Neural progenitor cell (in vitro differentiated cells): ENCODE results near the gene KCNC4. TPM values are rescaled to one million over a fixed set of nuclear protein-coding genes. Genes with fewer than 3 reads are reported as not detected.

Experiments used
- DNase-seq: peaks from one replicate; pipeline ENCODE4 v3.0.0-alpha.2; 2016; ENCODE audit warnings: low spot score
- H2AFZ ChIP-seq: fragments of 200-600 bp; sonication (generic); replicated peaks from 2 replicates; pipeline ENCODE4 v1.6.1; 2016; ENCODE audit warnings: antibody characterized with exemption
- H3F3A ChIP-seq: fragments of 200-600 bp; sonication (generic); 2 replicates; pipeline ENCODE4 v1.6.1; 2016; ENCODE audit warnings: antibody characterized with exemption, low read depth
- H3K27ac ChIP-seq: fragments of 200-600 bp; sonication (generic); 2 replicates; pipeline ENCODE4 v1.5.1; 2016; ENCODE audit warnings: mild to moderate bottlenecking
- H3K27me3 ChIP-seq: fragments of 200-600 bp; sonication (generic); 2 replicates; pipeline ENCODE4 v1.6.1; 2016; ENCODE audit warnings: mild to moderate bottlenecking, moderate library complexity
- H3K36me3 ChIP-seq: fragments of 200-600 bp; sonication (generic); 2 replicates; pipeline ENCODE4 v1.5.1; 2016
- H3K4me1 ChIP-seq: fragments of 200-600 bp; sonication (generic); 2 replicates; pipeline ENCODE4 v1.6.1; 2016; ENCODE audit warnings: mixed run types
- H3K4me2 ChIP-seq: fragments of 200-600 bp; sonication (generic); 2 replicates; pipeline ENCODE4 v1.6.1; 2016
- H3K4me3 ChIP-seq: fragments of 200-600 bp; sonication (generic); 2 replicates; pipeline ENCODE4 v1.5.1; 2016
- H3K79me2 ChIP-seq: fragments of 200-600 bp; sonication (generic); 2 replicates; pipeline ENCODE4 v1.6.1; 2016; ENCODE audit warnings: low read depth
- H3K9ac ChIP-seq: fragments of 200-600 bp; sonication (generic); 2 replicates; pipeline ENCODE4 v1.6.1; 2016
- H3K9me3 ChIP-seq: fragments of 200-600 bp; sonication (generic); 2 replicates; pipeline ENCODE4 v1.5.1; 2016; ENCODE audit warnings: low read depth
- H4K20me1 ChIP-seq: fragments of 200-600 bp; sonication (generic); 2 replicates; pipeline ENCODE4 v1.6.1; 2016; ENCODE audit warnings: low read depth
- H3K27ac Mint-ChIP-seq: 3 replicates; pipeline ENCODE4 v1.8.0; 2021; ENCODE audit warnings: mixed read lengths
- H3K27me3 Mint-ChIP-seq: 2 replicates; pipeline ENCODE4 v1.8.0; 2022; ENCODE audit warnings: low read depth, mild to moderate bottlenecking, inconsistent platforms, moderate library complexity, mixed read lengths; ENCODE audit not compliant: insufficient read depth
- H3K36me3 Mint-ChIP-seq: 3 replicates; pipeline ENCODE4 v1.8.0; 2021; ENCODE audit warnings: mixed read lengths
- H3K4me1 Mint-ChIP-seq: 3 replicates; pipeline ENCODE4 v1.8.0; 2021; ENCODE audit warnings: mixed read lengths
- H3K4me3 Mint-ChIP-seq: 3 replicates; pipeline ENCODE4 v1.8.0; 2021; ENCODE audit warnings: mild to moderate bottlenecking, moderate library complexity, mixed read lengths
- H3K9me3 Mint-ChIP-seq: 3 replicates; pipeline ENCODE4 v1.8.0; 2020; ENCODE audit warnings: mixed read lengths
- EZH2 ChIP-seq: fragments of 200-600 bp; sonication (generic); IDR thresholded peaks from 2 replicates; pipeline ENCODE4 v1.6.1; 2017; ENCODE audit warnings: antibody characterized with exemption, mild to moderate bottlenecking, moderate library complexity
- EZH2phosphoT487 ChIP-seq: fragments of 200-600 bp; sonication (generic); IDR thresholded peaks from 2 replicates; pipeline ENCODE4 v1.6.1; 2017; ENCODE audit warnings: antibody characterized with exemption
- total RNA-seq: library from RNA; depleted of rRNA; stranded (reverse); fragments of >200 nt; gene quantifications from 2 replicates; pipeline ENCODE4 v1.2.3, GENCODE V29; 2015; ENCODE audit warnings: low replicate concordance
- TF ChIP-seq, protein P1 (sequence below): fragments of 200-600 bp; sonication (generic); IDR thresholded peaks from 2 replicates; pipeline ENCODE4 v1.5.1; 2017; ENCODE audit warnings: antibody characterized with exemption, mild to moderate bottlenecking

KCNC4 gene
- total RNA-seq, 1 donor from 2014 or later = 1.3 TPM

DNA sequence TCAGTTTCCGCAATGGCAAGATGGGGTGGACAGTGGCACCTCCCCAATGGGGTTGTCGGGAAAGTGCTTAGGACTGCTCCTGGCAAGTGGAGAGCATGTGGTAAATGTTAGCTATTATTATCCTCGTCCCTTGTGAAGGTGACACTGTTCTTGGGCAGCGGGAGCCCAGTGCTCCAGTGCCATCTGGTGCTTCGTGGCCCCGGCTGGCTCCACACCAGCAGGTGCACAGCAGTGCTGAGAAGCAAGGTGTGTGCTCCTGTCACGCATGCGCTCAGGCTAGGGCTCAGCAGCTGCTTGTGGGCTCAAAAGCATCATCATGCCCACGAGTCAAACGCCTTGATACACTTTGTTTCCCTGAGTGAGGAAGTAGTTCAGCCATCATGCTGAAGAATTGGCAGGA is 24.9 kb upstream of the KCNC4 start:
- Histone ChIP-seq H3K4me2 (no peak overlapping the region), H3K9ac (no peak overlapping the region), H3K27ac (no peak overlapping the region), H2AFZ (no peak overlapping the region), H4K20me1 (no peaks in the 10 kb centered on the region), H3K36me3 (no peaks in the 10 kb centered on the region), H3K27me3 (no peaks in the 10 kb centered on the region), H3K4me1 (no peaks in the 10 kb centered on the region), H3K79me2 (no peaks in the 10 kb centered on the region), H3K4me3 (no peak overlapping the region), H3F3A (no peaks in the 10 kb centered on the region), H3K9me3 (no peaks in the 10 kb centered on the region)
- Mint-ChIP-seq H3K9me3 (no peaks in the 10 kb centered on the region), H3K36me3 (no peaks in the 10 kb centered on the region), H3K27me3 (peaks cover 12% of the 10 kb centered on the region), H3K27ac (no peak overlapping the region), H3K4me3 (no peak overlapping the region), H3K4me1 (no peaks in the 10 kb centered on the region)
- DNase-seq = no peak
- TF ChIP-seq EZH2phosphoT487 (no peak), EZH2 (no peak)
- TF ChIP-seq, protein P1, sequence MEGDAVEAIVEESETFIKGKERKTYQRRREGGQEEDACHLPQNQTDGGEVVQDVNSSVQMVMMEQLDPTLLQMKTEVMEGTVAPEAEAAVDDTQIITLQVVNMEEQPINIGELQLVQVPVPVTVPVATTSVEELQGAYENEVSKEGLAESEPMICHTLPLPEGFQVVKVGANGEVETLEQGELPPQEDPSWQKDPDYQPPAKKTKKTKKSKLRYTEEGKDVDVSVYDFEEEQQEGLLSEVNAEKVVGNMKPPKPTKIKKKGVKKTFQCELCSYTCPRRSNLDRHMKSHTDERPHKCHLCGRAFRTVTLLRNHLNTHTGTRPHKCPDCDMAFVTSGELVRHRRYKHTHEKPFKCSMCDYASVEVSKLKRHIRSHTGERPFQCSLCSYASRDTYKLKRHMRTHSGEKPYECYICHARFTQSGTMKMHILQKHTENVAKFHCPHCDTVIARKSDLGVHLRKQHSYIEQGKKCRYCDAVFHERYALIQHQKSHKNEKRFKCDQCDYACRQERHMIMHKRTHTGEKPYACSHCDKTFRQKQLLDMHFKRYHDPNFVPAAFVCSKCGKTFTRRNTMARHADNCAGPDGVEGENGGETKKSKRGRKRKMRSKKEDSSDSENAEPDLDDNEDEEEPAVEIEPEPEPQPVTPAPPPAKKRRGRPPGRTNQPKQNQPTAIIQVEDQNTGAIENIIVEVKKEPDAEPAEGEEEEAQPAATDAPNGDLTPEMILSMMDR = no peak

GRCh38 chr1:110186558-110186957 is 23.6 kb upstream of the KCNC4 start:
- no peak overlapping the region for H3K27ac ChIP-seq
- no peak for DNase-seq
- H3K27me3 Mint-ChIP-seq = peaks cover 16% of the 10 kb centered on the region
- H3K36me3 Mint-ChIP-seq = no peaks in the 10 kb centered on the region
- no peaks in the 10 kb centered on the region for H4K20me1 ChIP-seq
- H3K4me1 ChIP-seq = no peaks in the 10 kb centered on the region
- H3K36me3 ChIP-seq = no peaks in the 10 kb centered on the region
- H3F3A ChIP-seq = no peaks in the 10 kb centered on the region
- H3K9ac ChIP-seq = no peak overlapping the region
- H3K27me3 ChIP-seq = no peaks in the 10 kb centered on the region
- H3K4me3 ChIP-seq = no peak overlapping the region
- H3K9me3 Mint-ChIP-seq = no peaks in the 10 kb centered on the region
- H2AFZ ChIP-seq = no peak overlapping the region
- H3K4me1 Mint-ChIP-seq = no peaks in the 10 kb centered on the region
- TF ChIP-seq, protein P1 = no peak
- TF ChIP-seq EZH2 = no peak
- no peak for TF ChIP-seq EZH2phosphoT487
- H3K9me3 ChIP-seq = no peaks in the 10 kb centered on the region
- H3K4me2 ChIP-seq = no peak overlapping the region
- no peak overlapping the region for H3K27ac Mint-ChIP-seq
- no peak overlapping the region for H3K4me3 Mint-ChIP-seq
- H3K79me2 ChIP-seq = no peaks in the 10 kb centered on the region

DNA sequence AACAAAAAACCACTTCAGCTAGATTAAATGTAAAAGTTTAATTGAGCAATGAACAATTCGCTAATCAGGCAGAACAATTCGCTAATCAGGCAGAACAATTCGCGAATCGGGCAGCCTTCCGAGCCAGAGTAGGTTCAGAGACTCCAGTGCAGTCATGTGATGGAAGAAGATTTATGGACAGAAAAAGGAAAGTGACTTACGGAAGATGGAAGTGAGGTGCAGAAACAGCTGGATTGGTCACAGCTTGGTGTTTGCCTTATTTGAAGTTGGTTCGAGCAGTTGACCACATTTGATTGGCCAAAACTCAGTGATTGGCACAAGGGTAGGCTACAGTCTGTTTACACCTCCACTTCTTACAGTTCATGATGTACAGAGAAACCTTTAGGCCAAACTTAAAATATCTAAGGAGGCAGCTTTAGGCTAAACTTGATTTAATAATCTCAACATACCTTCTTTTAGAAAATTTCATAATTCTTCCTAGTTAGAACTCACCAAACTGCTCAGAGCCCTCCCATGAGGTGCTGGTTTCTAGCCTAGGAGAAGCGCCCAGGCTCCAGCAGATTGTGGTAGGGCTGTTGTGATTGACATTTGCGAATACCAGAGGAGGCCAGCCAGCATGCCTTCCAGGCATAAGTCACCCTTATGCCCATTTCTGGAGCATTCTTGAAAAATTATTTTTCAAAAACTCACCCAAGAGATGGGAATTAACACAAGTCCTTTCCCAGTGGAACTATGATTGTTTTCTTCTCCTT is 22.8 kb upstream of the KCNC4 start:
- Histone ChIP-seq H3K4me1 (no peaks in the 10 kb centered on the region), H3K4me2 (no peak overlapping the region), H3K27me3 (no peaks in the 10 kb centered on the region), H3K9ac (no peak overlapping the region), H3K9me3 (no peaks in the 10 kb centered on the region), H3F3A (no peaks in the 10 kb centered on the region), H3K27ac (no peak overlapping the region), H4K20me1 (no peaks in the 10 kb centered on the region), H3K4me3 (no peak overlapping the region), H3K79me2 (no peaks in the 10 kb centered on the region), H3K36me3 (no peaks in the 10 kb centered on the region), H2AFZ (no peak overlapping the region)
- H3K4me3 Mint-ChIP-seq = no peak overlapping the region
- no peaks in the 10 kb centered on the region for H3K9me3 Mint-ChIP-seq
- H3K27ac Mint-ChIP-seq = no peak overlapping the region
- TF ChIP-seq, protein P1 = no peak
- TF ChIP-seq EZH2phosphoT487 = no peak
- TF ChIP-seq EZH2 = no peak
- no peaks in the 10 kb centered on the region for H3K36me3 Mint-ChIP-seq
- no peak for DNase-seq
- H3K4me1 Mint-ChIP-seq = no peaks in the 10 kb centered on the region
- H3K27me3 Mint-ChIP-seq = peaks cover 16% of the 10 kb centered on the region
